A549 (cell line): ENCODE results near the gene CHD9. TPM values are rescaled to one million over a fixed set of nuclear protein-coding genes. Genes with fewer than 3 reads are reported as not detected.

Source experiments
- ATAC-seq, 2 experiments: fragments of 200-7000 bp in 1 of 2; fragments of >200 bp in 1 of 2; cut with Nextera tagmentation in 1 of 2; cut with Tn5 transposase in 1 of 2; 3 replicates each; pipeline versions ENCODE4 v1.8.0 to v1.9.1; 2018 to 2020; ENCODE audit warnings: mild to moderate bottlenecking in 1 of 2, moderate library complexity in 1 of 2
- CTCF ChIA-PET: fragments of 300-600 bp; sonication (Branson Sonifier 250); formaldehyde crosslinking; extraction: SDS; loops from one replicate; lab custom pipeline; 2021; ENCODE audit warnings: antibody characterized with exemption, inconsistent platforms; lab: Yijun Ruan, JAX
- POLR2A ChIA-PET: fragments of 350-600 bp; formaldehyde crosslinking; extraction: SDS; loops from one replicate; lab custom pipeline; 2021; ENCODE audit warnings: antibody characterized with exemption, inconsistent platforms; lab: Yijun Ruan, JAX
- DNase-seq, 2 experiments: peaks; one replicate each; pipeline versions ENCODE4 v3.0.0 to v3.0.0-alpha.2; 2011 to 2016; ENCODE audit warnings: low read depth in 1 of 2, low spot score in 1 of 2
- FAIRE-seq: peaks from 2 replicates; lab custom pipeline; 2011; peaks lifted over from hg19 to GRCh38; lab: Jason Lieb, UNC
- H3K27ac ChIP-seq, 2 experiments: fragments of >200 bp; sonication (Bioruptor Twin); formaldehyde crosslinking; 3 replicates each; pipeline ENCODE4 v1.5.1; 2016 to 2017
- H3K4me1 ChIP-seq: fragments of >200 bp; sonication (Bioruptor Twin); formaldehyde crosslinking; 3 replicates; pipeline ENCODE4 v1.6.1; 2016
- H3K4me2 ChIP-seq: fragments of >200 bp; sonication (Bioruptor Twin); formaldehyde crosslinking; 3 replicates; pipeline ENCODE4 v1.6.1; 2016
- H3K4me3 ChIP-seq: fragments of >200 bp; sonication (Bioruptor Twin); formaldehyde crosslinking; 3 replicates; pipeline ENCODE4 v1.5.1; 2016
- H3K9me3 ChIP-seq: fragments of >200 bp; sonication (Bioruptor Twin); formaldehyde crosslinking; 3 replicates; pipeline ENCODE4 v1.6.1; 2016
- BCL3 ChIP-seq: fragments of >200 bp; sonication (Bioruptor Twin); formaldehyde crosslinking; IDR thresholded peaks from 3 replicates; pipeline ENCODE4 v1.6.1; 2016
- CBX2 ChIP-seq: fragments of 200-600 bp; sonication (generic); IDR thresholded peaks from 2 replicates; pipeline ENCODE4 v1.6.1; 2016; ENCODE audit warnings: low read depth, mild to moderate bottlenecking, borderline replicate concordance
- CEBPB ChIP-seq, 2 experiments: fragments of >200 bp in 1 of 2; sonication (Bioruptor Twin) in 1 of 2; formaldehyde crosslinking in 1 of 2; IDR thresholded peaks; 2 replicates each; pipeline ENCODE4 v1.6.1; 2012 to 2016
- CHD2 ChIP-seq: fragments of 150-350 bp; IDR thresholded peaks from 2 replicates; pipeline ENCODE4 v1.6.1; 2014; ENCODE audit warnings: low read length; ENCODE audit not compliant: partially characterized antibody
- EHF ChIP-seq: fragments of 250-450 bp; sonication (Bioruptor Pico); IDR thresholded peaks from 2 replicates; pipeline ENCODE4 v1.5.0; 2020; ENCODE audit warnings: mild to moderate bottlenecking
- EHMT2 ChIP-seq: fragments of 200-600 bp; sonication (generic); IDR thresholded peaks from 2 replicates; pipeline ENCODE4 v1.6.1; 2016; ENCODE audit warnings: antibody characterized with exemption, low read depth, mild to moderate bottlenecking, moderate library complexity
- EP300 ChIP-seq, 2 experiments: fragments of >200 bp; sonication (Bioruptor Twin); formaldehyde crosslinking; IDR thresholded peaks; 2 replicates in 1 of 2; 3 replicates in 1 of 2; pipeline ENCODE4 v1.6.1; 2016 to 2017
- FOSB ChIP-seq: fragments of 250-450 bp; sonication (Bioruptor Pico); IDR thresholded peaks from 2 replicates; pipeline ENCODE4 v1.5.0; 2020; ENCODE audit warnings: mild to moderate bottlenecking, moderate library complexity
- FOXS1 ChIP-seq: fragments of 250-450 bp; sonication (Bioruptor Pico); IDR thresholded peaks from 2 replicates; pipeline ENCODE4 v1.5.0; 2020; ENCODE audit warnings: mild to moderate bottlenecking, moderate library complexity
- GATA3 ChIP-seq: IDR thresholded peaks from 2 replicates; pipeline ENCODE4 v1.6.1; 2012; ENCODE audit warnings: borderline replicate concordance
- HES2 ChIP-seq: fragments of >200 bp; sonication (Bioruptor Twin); formaldehyde crosslinking; IDR thresholded peaks from 2 replicates; pipeline ENCODE4 v1.6.1; 2016
- HMGXB4 ChIP-seq: fragments of 250-450 bp; sonication (Bioruptor Pico); IDR thresholded peaks from 2 replicates; pipeline ENCODE4 v1.5.0; 2021; ENCODE audit warnings: mild to moderate bottlenecking, moderate library complexity, borderline replicate concordance
- HOXB13 ChIP-seq: fragments of 250-450 bp; sonication (Bioruptor Pico); IDR thresholded peaks from 2 replicates; pipeline ENCODE4 v1.5.0; 2020; ENCODE audit warnings: low read depth, mild to moderate bottlenecking, moderate library complexity
- HOXB5 ChIP-seq: fragments of 250-450 bp; sonication (Bioruptor Pico); IDR thresholded peaks from 2 replicates; pipeline ENCODE4 v1.5.0; 2020; ENCODE audit warnings: mild to moderate bottlenecking, moderate library complexity
- JUN ChIP-seq, 2 experiments: fragments of >200 bp; sonication (Bioruptor Twin); formaldehyde crosslinking; IDR thresholded peaks; 2 replicates in 1 of 2; 3 replicates in 1 of 2; pipeline ENCODE4 v1.6.1; 2016 to 2017
- KDM5A ChIP-seq: fragments of 200-600 bp; sonication (generic); IDR thresholded peaks from 2 replicates; pipeline ENCODE4 v1.6.1; 2016; ENCODE audit warnings: antibody characterized with exemption, mild to moderate bottlenecking
- MAZ ChIP-seq: fragments of 150-350 bp; IDR thresholded peaks from 2 replicates; pipeline ENCODE4 v1.6.1; 2014; ENCODE audit warnings: antibody characterized with exemption, low read depth, low read length, borderline replicate concordance
- PHF8 ChIP-seq: fragments of 200-600 bp; sonication (generic); IDR thresholded peaks from 2 replicates; pipeline ENCODE4 v1.6.1; 2016; ENCODE audit warnings: low read depth, mild to moderate bottlenecking, antibody characterized with exemption, moderate library complexity, borderline replicate concordance
- POLR2AphosphoS2 ChIP-seq: conservative IDR thresholded peaks from 2 replicates; pipeline ENCODE4 v1.6.1; 2012; ENCODE audit warnings: low read length, improper control_type of control experiment, inconsistent platforms
- RAD21 ChIP-seq, 2 experiments: fragments of >200 bp in 1 of 2; sonication (Bioruptor Twin) in 1 of 2; formaldehyde crosslinking in 1 of 2; IDR thresholded peaks in 1 of 2; conservative IDR thresholded peaks in 1 of 2; 2 replicates in 1 of 2; 3 replicates in 1 of 2; pipeline ENCODE4 v1.6.1; 2012 to 2018; ENCODE audit warnings: inconsistent platforms in 1 of 2
- SMC3 ChIP-seq: fragments of >200 bp; sonication (Bioruptor Twin); formaldehyde crosslinking; IDR thresholded peaks from 3 replicates; pipeline ENCODE4 v1.6.1; 2018; ENCODE audit warnings: inconsistent platforms
- SREBF2 ChIP-seq: fragments of 450-650 bp; IDR thresholded peaks from 2 replicates; pipeline ENCODE4 v1.6.1; 2014; ENCODE audit warnings: mild to moderate bottlenecking, moderate library complexity
- TFCP2L1 ChIP-seq: fragments of 250-450 bp; sonication (Bioruptor Pico); IDR thresholded peaks from 2 replicates; pipeline ENCODE4 v1.5.0; 2021; ENCODE audit warnings: mild to moderate bottlenecking
- TP53 ChIP-seq: fragments of 250-450 bp; sonication (Bioruptor Pico); IDR thresholded peaks from 2 replicates; pipeline ENCODE4 v1.5.0; 2021; ENCODE audit warnings: mild to moderate bottlenecking, moderate library complexity
- ZSCAN20 ChIP-seq: fragments of 250-450 bp; sonication (Bioruptor Pico); IDR thresholded peaks from 2 replicates; pipeline ENCODE4 v1.8.0; 2022; ENCODE audit warnings: mild to moderate bottlenecking, moderate library complexity
- WGBS: methylation state at CpG from one replicate; pipeline ENCODE4 v1.1.6; 2017; ENCODE audit errors: missing lambda C conversion rate; 5-methylcytosine and 5-hydroxymethylcytosine counted together
- polyA plus RNA-seq, 4 experiments: library from polyadenylated mRNA; depleted of rRNA in 3 of 4; stranded (reverse); fragments of >200 nt; fragmentation: RNase III in 1 of 4; extraction: RNeasy Plus Mini Kit Qiagen cat#74134 plus additional on column Dnase treatment in 1 of 4; gene quantifications; 2 replicates in 3 of 4; 3 replicates in 1 of 4; pipeline ENCODE4 v1.2.3, GENCODE V29; 2011 to 2017
- TF ChIP-seq, protein P1 (sequence below): IDR thresholded peaks from 2 replicates; pipeline ENCODE4 v1.6.1; 2012; ENCODE audit warnings: low read depth, borderline replicate concordance

CHD9 gene
- polyA plus RNA-seq, 2 of the 4 experiments (the other 2 are of a cell fraction) = 17.8 to 51.6 TPM

DNA sequence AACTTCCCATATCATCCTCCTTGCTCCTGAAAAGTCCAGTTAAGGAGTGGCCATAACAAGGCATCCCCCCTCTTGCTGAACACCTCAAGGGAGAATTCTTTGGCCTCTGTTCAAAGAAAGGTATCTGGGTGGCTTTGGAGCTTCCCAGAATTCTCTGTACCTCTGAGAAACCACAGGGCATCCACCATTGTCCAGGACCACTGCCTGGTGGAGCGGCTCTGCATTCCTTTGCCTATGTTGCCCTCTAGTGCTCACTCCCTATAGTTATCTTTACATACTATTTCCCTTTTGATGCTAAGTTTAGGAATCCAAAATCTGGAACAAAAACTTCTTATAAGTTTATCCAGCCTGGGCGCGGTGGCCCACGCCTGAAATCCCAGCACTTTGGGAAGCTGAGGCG, 32.4 kb upstream of the CHD9 start (continued):
- no peak for TF ChIP-seq HMGXB4

DNA sequence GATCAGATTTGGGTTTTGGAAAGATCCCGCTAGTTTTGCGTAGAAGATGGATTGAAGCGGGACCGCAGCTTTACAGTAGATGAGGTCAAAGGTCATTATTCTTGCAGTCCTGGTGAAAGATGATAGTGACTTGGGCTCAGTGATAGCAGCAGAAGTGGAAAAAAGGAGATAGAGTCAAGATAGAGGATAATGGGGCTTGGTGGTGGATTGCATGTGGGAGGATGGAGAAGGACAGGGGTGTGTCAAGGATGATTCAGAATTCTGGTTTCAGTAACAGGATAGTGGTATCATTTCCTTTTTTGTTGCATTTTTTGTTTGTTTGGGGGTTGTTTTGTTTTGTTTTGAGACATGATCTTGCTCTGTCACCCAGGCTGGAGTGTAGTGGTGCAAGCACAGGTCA, 30.7 kb upstream of the CHD9 start:
- no peaks in the 10 kb centered on the region for H3K9me3 ChIP-seq
- ATAC-seq = no peak
- 91% methylated on average over 4 of the region's 4 CpGs for WGBS
- POLR2A ChIA-PET = no interaction called here
- no peak overlapping the region for H3K27ac ChIP-seq
- TF ChIP-seq JUN (IDR thresholded peaks at IDR 0.05) = no peak
- no peak for TF ChIP-seq TP53 (CRISPR knock-in tag)
- no peak for TF ChIP-seq HOXB13 (CRISPR knock-in tag)
- no peak for TF ChIP-seq CBX2
- TF ChIP-seq, all 56 proteins: peak for 0
- Histone ChIP-seq H3K4me3 (no peak overlapping the region), H3K4me2 (no peak overlapping the region), H3K4me1 (no peaks in the 10 kb centered on the region)
- no peak for FAIRE-seq
- no peak for DNase-seq
- CTCF ChIA-PET = interaction anchor here (0.8 to 2.5 kb wide), 4 partner anchors 12 to 955 kb away, joined by 3 to 28 read pairs (median 4); no protein-coding TSS in a partner anchor

- Histone ChIP-seq H3K4me1 (no peaks in the 10 kb centered on the region), H3K4me3 (no peak overlapping the region), H3K27ac (no peak overlapping the region), H3K4me2 (no peak overlapping the region), H3K9me3 (peaks cover 11% of the 10 kb centered on the region; the same call in 2 of the 3 replicates)
- ChIA-PET CTCF (interaction anchor here (4.1 kb wide), 1 partner anchor 8 kb away, joined by 23 read pairs; no protein-coding TSS in a partner anchor), POLR2A (no interaction called here)
- 63% methylated on average over 3 of the region's 3 CpGs for WGBS
- ATAC-seq = no peak
- no peak for FAIRE-seq
- no peak for TF ChIP-seq CHD2
- TF ChIP-seq CEBPB (IDR thresholded peaks at IDR 0.05) = no peak
- TF ChIP-seq SREBF2 = no peak
- TF ChIP-seq HOXB5 (CRISPR knock-in tag) = no peak
- TF ChIP-seq SMC3 = no peak
- DNase-seq = no peak
These were observed 24.8 kb upstream of the CHD9 start for GRCh38 chr16:53029971-53030370.

- no peak for FAIRE-seq
- no peak overlapping the region for H3K27ac ChIP-seq
These were observed 23.4 kb upstream of the CHD9 start for GRCh38 chr16:53031323-53031942.

More at GRCh38 chr16:53031323-53031942, 23.4 kb upstream of the CHD9 start:
- no peak for ATAC-seq
- POLR2A ChIA-PET = no interaction called here
- Histone ChIP-seq H3K4me1 (no peaks in the 10 kb centered on the region), H3K4me3 (no peak overlapping the region)
- no peak for TF ChIP-seq EHF (CRISPR knock-in tag)
- TF ChIP-seq EP300 (IDR thresholded peaks at IDR 0.05) = no peak
- TF ChIP-seq HES2 = no peak
- no peak for TF ChIP-seq CEBPB (IDR thresholded peaks at IDR 0.05)
- no peak for TF ChIP-seq KDM5A
- no peak for TF ChIP-seq GATA3
- TF ChIP-seq BCL3 = no peak
- TF ChIP-seq, protein P1, sequence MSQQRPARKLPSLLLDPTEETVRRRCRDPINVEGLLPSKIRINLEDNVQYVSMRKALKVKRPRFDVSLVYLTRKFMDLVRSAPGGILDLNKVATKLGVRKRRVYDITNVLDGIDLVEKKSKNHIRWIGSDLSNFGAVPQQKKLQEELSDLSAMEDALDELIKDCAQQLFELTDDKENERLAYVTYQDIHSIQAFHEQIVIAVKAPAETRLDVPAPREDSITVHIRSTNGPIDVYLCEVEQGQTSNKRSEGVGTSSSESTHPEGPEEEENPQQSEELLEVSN = no peak
- no peak for TF ChIP-seq HOXB5 (CRISPR knock-in tag)
- no peak for TF ChIP-seq ZSCAN20 (CRISPR knock-in tag)
- no peak for TF ChIP-seq TFCP2L1 (CRISPR knock-in tag)
- no peak for TF ChIP-seq MAZ
- no peak for TF ChIP-seq SMC3
- TF ChIP-seq FOSB = no peak
- no peak for TF ChIP-seq EHMT2
- TF ChIP-seq RAD21 (conservative IDR thresholded peaks at IDR 0.05 in 1 of 2, IDR thresholded peaks at IDR 0.05 in 1 of 2) = no peak
- TF ChIP-seq POLR2AphosphoS2 = no peak
- TF ChIP-seq FOXS1 (CRISPR knock-in tag) = no peak
- TF ChIP-seq PHF8 = no peak
- TF ChIP-seq, all 56 proteins: peak for 0
- WGBS = 29% methylated on average over 2 of the region's 2 CpGs
- no peak for DNase-seq
- Histone ChIP-seq H3K4me2 (no peak overlapping the region), H3K9me3 (peaks cover 11% of the 10 kb centered on the region; the same call in 2 of the 3 replicates)
- CTCF ChIA-PET = interaction anchor here (4.1 kb wide), 1 partner anchor 9 kb away, joined by 23 read pairs; no protein-coding TSS in a partner anchor
